Skeletal muscle satellite cell (primary cell): ENCODE measurements around the gene MS4A5.

Experiments used
- H3K27me3 ChIP-seq: 2 replicates; pipeline ENCODE4 v1.7.0; 2013; ENCODE audit warnings: low read length; ENCODE audit not compliant: control insufficient read depth, insufficient read depth
- H3K36me3 ChIP-seq: 2 replicates; pipeline ENCODE4 v1.7.0; 2013; ENCODE audit warnings: mild to moderate bottlenecking, control low read depth, low read length; ENCODE audit not compliant: insufficient read depth
- H3K4me1 ChIP-seq: 2 replicates; pipeline ENCODE4 v1.7.0; 2013; ENCODE audit warnings: low read length; ENCODE audit not compliant: control insufficient read depth, insufficient read depth
- H3K4me2 ChIP-seq: 2 replicates; pipeline ENCODE4 v1.7.0; 2013; ENCODE audit warnings: mild to moderate bottlenecking, low read length
- H3K4me3 ChIP-seq: 2 replicates; pipeline ENCODE4 v1.7.0; 2013; ENCODE audit warnings: low read length
- H3K9ac ChIP-seq: 2 replicates; pipeline ENCODE4 v1.7.0; 2013; ENCODE audit warnings: mild to moderate bottlenecking, low read depth, low read length, moderate library complexity
- H3K9me3 ChIP-seq: replicated peaks from 2 replicates; pipeline ENCODE4 v1.7.0; 2013; ENCODE audit warnings: mild to moderate bottlenecking, control low read depth, low read length

MS4A5 gene

DNA sequence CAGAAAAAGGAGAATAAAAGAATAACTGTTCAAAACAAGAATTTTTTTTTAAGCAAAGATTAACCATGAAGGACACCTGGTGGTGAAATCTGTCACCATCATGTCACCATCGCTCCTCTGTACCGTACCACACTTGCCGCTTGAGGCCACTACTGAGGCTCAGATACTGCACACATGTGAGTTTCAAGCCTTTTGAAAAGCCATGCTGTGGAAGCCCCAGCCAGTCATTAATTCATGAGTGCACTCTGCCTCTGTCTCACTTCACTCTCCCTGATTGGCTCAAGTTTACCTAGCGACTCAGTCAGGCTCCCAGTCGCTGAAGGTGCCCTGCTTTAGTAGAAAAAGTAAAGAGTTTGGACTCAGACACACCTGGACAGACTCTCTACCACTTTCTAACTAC, 56.6 kb downstream of the MS4A5 start:
- H3K9me3 ChIP-seq, result peaks cover 5% of the 10 kb centered on the region
- no peaks in the 10 kb centered on the region for H3K27me3 ChIP-seq
- H3K9ac ChIP-seq, result no peak overlapping the region
- H3K4me3 ChIP-seq, result no peak overlapping the region
- no peaks in the 10 kb centered on the region for H3K4me1 ChIP-seq
- no peak overlapping the region for H3K4me2 ChIP-seq
- no peaks in the 10 kb centered on the region for H3K36me3 ChIP-seq

DNA sequence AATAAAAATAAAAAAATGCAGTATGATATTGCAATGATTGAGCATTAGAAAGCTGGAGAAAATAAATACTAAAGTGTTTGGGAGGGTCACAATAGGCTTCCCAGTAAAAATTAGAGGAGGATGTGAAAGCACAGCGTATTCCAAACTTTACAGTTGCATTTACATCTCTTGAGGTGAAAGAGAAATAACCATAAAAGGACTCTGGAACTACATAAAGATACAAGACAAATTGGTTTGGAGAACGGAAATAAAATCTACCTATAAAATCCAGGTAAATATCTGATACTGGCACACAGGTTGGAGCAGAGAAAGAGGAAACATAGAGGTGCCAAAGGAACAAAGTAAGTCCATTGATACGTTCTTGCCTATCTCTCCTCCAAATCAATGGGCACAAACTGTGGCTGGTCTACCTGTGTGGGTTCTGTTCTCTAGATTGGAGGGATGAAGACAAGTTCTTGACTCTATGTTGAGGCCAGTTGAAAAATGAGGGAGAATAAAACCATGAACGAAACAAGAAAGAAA, 63.2 kb downstream of the MS4A5 start, which contains the start of gene MS4A12:
Gene MS4A12, plus strand, starts transcription at position 291 of the 522 bp plus-strand sequence. CDS start 4,541 bp downstream, outside the sequence.
- Histone ChIP-seq H3K36me3 (no peaks in the 10 kb centered on the region), H3K9me3 (no peaks in the 10 kb centered on the region), H3K9ac (no peak within 1 kb of the TSS), H3K4me2 (no peak within 1 kb of the TSS), H3K27me3 (no peaks in the 10 kb centered on the region), H3K4me3 (no peak within 1 kb of the TSS), H3K4me1 (no peaks in the 10 kb centered on the region)

DNA sequence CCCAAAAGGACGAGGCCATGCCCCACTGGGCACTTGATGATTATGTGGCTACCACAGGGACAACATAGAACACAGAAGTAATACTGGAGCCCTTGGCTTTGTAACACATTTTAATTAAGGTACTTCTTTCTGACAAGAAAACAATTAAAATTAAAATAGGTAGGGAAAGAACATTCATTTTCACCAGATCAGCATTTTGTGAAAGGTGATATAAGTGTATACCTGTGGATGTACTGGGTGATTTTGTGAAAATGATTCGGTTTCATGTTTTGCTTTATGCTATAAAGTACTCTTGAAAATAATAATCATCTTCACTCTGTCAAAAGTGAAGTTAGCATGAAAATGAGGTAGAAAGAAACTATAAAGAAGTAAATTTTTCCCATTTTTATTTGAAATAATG, 64.1 kb downstream of the MS4A5 start:
- Histone ChIP-seq H3K9ac (no peak overlapping the region), H3K9me3 (no peaks in the 10 kb centered on the region), H3K4me2 (no peak overlapping the region), H3K4me3 (no peak overlapping the region), H3K27me3 (no peaks in the 10 kb centered on the region), H3K36me3 (no peaks in the 10 kb centered on the region), H3K4me1 (no peaks in the 10 kb centered on the region)
